ENCODE results near the gene MRPS12.
"Not testable (repeated sequence)": the region's sequence is repeated elsewhere in the genome, so short reads cannot be mapped to it uniquely, and the experiment has no call there.

Gene MRPS12

GRCh38 chr19:38939957-38940356 lies 9.2 kb downstream of the MRPS12 start:
- Histone ChIP-seq H3K9me2 (replicated peaks; ENCODE audit: insufficient read depth, low read length) (no peaks in the 10 kb centered on the region), H3K4me3 (ENCODE audit: insufficient read depth, low read length, poor library complexity, severe bottlenecking) (no peak overlapping the region), H3F3A (ENCODE audit: insufficient read depth) (no peaks in the 10 kb centered on the region), H3K36me3 (ENCODE audit: low read length) (peaks cover under 1% of the 10 kb centered on the region; the same call in 1 of the 2 replicates), H3K9me3 (ENCODE audit: insufficient read depth, low read length) (peaks cover under 1% of the 10 kb centered on the region; the same call in 1 of the 2 replicates), H4K20me1 (ENCODE audit: low read depth, low read length) (no peaks in the 10 kb centered on the region), H3K79me2 (ENCODE audit: insufficient read depth, low read length) (no peaks in the 10 kb centered on the region), H3K27ac (ENCODE audit: low read depth, low read length) (no peak overlapping the region), H2AFZ (ENCODE audit: low read depth, low read length, severe bottlenecking) (no peak overlapping the region), H3K27me3 (ENCODE audit: low read length) (no peaks in the 10 kb centered on the region), H3K9ac (ENCODE audit: low read length) (no peak overlapping the region), H3K4me2 (ENCODE audit: low read depth, low read length, poor library complexity, severe bottlenecking) (no peak overlapping the region)
- TF ChIP-seq EZH2phosphoT487 (conservative IDR thresholded peaks at IDR 0.05; ENCODE audit: low read length), result no peak

GRCh38 chr19:38941466-38941865 lies 10.7 kb downstream of the MRPS12 start:
- H3K79me2 ChIP-seq (ENCODE audit: insufficient read depth, low read length); H3K36me3 ChIP-seq (ENCODE audit: low read length); H4K20me1 ChIP-seq (ENCODE audit: low read depth, low read length); H3K9ac ChIP-seq (ENCODE audit: low read length); H3K9me2 ChIP-seq (replicated peaks; ENCODE audit: insufficient read depth, low read length); H3K4me3 ChIP-seq (ENCODE audit: insufficient read depth, low read length, poor library complexity, severe bottlenecking); H3F3A ChIP-seq (ENCODE audit: insufficient read depth); H3K27me3 ChIP-seq (ENCODE audit: low read length); H3K27ac ChIP-seq (ENCODE audit: low read depth, low read length); H3K4me2 ChIP-seq (ENCODE audit: low read depth, low read length, poor library complexity, severe bottlenecking); H3K9me3 ChIP-seq (ENCODE audit: insufficient read depth, low read length); H2AFZ ChIP-seq (ENCODE audit: low read depth, low read length, severe bottlenecking): not testable (repeated sequence)

- no peak overlapping the region for H3K4me3 ChIP-seq (ENCODE audit: insufficient read depth, low read length, poor library complexity, severe bottlenecking)
- H3K79me2 ChIP-seq (ENCODE audit: insufficient read depth, low read length), result no peaks in the 10 kb centered on the region
- H3K27ac ChIP-seq (ENCODE audit: low read depth, low read length), result no peak overlapping the region
- no peak overlapping the region for H2AFZ ChIP-seq (ENCODE audit: low read depth, low read length, severe bottlenecking)
- H3K9me3 ChIP-seq (ENCODE audit: insufficient read depth, low read length), result no peaks in the 10 kb centered on the region
- H3K36me3 ChIP-seq (ENCODE audit: low read length), result no peaks in the 10 kb centered on the region
- no peak overlapping the region for H3K4me2 ChIP-seq (ENCODE audit: low read depth, low read length, poor library complexity, severe bottlenecking)
- no peak overlapping the region for H3K9ac ChIP-seq (ENCODE audit: low read length)
- H4K20me1 ChIP-seq (ENCODE audit: low read depth, low read length), result no peaks in the 10 kb centered on the region
- H3K27me3 ChIP-seq (ENCODE audit: low read length), result no peaks in the 10 kb centered on the region
- TF ChIP-seq EZH2phosphoT487 (conservative IDR thresholded peaks at IDR 0.05; ENCODE audit: low read length) (no peak), CTCF (IDR thresholded peaks at IDR 0.05; ENCODE audit: insufficient read depth, low read length, poor library complexity, severe bottlenecking) (no peak)
- H3F3A ChIP-seq (ENCODE audit: insufficient read depth), result no peaks in the 10 kb centered on the region
- H3K9me2 ChIP-seq (replicated peaks; ENCODE audit: insufficient read depth, low read length), result no peaks in the 10 kb centered on the region
Observed at GRCh38 chr19:38941979-38942378, 11.2 kb downstream of the MRPS12 start.

- H3K9me3 ChIP-seq (ENCODE audit: insufficient read depth, low read length), result no peaks in the 10 kb centered on the region
- H3K4me2 ChIP-seq (ENCODE audit: low read depth, low read length, poor library complexity, severe bottlenecking), result no peak overlapping the region
- TF ChIP-seq CTCF (IDR thresholded peaks at IDR 0.05; ENCODE audit: insufficient read depth, low read length, poor library complexity, severe bottlenecking) (no peak), EZH2phosphoT487 (conservative IDR thresholded peaks at IDR 0.05; ENCODE audit: low read length) (no peak)
- H3K9me2 ChIP-seq (replicated peaks; ENCODE audit: insufficient read depth, low read length), result no peaks in the 10 kb centered on the region
- H3K4me3 ChIP-seq (ENCODE audit: insufficient read depth, low read length, poor library complexity, severe bottlenecking), result no peak overlapping the region
- H3K9ac ChIP-seq (ENCODE audit: low read length), result no peak overlapping the region
- H3K79me2 ChIP-seq (ENCODE audit: insufficient read depth, low read length), result no peaks in the 10 kb centered on the region
- no peaks in the 10 kb centered on the region for H3F3A ChIP-seq (ENCODE audit: insufficient read depth)
- no peaks in the 10 kb centered on the region for H3K27me3 ChIP-seq (ENCODE audit: low read length)
- no peak overlapping the region for H3K27ac ChIP-seq (ENCODE audit: low read depth, low read length)
- H3K36me3 ChIP-seq (ENCODE audit: low read length), result no peaks in the 10 kb centered on the region
- no peak overlapping the region for H2AFZ ChIP-seq (ENCODE audit: low read depth, low read length, severe bottlenecking)
- H4K20me1 ChIP-seq (ENCODE audit: low read depth, low read length), result no peaks in the 10 kb centered on the region
Observed at GRCh38 chr19:38942471-38943181, 11.9 kb downstream of the MRPS12 start.
